HG02852 (cell line): Measurements from ENCODE around the gene AP3S1.
"Not testable (repeated sequence)": the region's sequence is repeated elsewhere in the genome, so short reads cannot be mapped to it uniquely, and the experiment has no call there.

Source experiments
- ATAC-seq: cut with Tn5 transposase; IDR thresholded peaks from one replicate; pipeline ENCODE4 v1.9.1; 2021; ENCODE audit warnings: mild to moderate bottlenecking, moderate library complexity; ENCODE audit not compliant: unreplicated experiment

Gene AP3S1

GRCh38 chr5:115859378-115859777 is 17.6 kb downstream of the AP3S1 start:
- no peak for ATAC-seq

GRCh38 chr5:115869256-115869795 is 27.6 kb downstream of the AP3S1 start:
- no peak for ATAC-seq

DNA sequence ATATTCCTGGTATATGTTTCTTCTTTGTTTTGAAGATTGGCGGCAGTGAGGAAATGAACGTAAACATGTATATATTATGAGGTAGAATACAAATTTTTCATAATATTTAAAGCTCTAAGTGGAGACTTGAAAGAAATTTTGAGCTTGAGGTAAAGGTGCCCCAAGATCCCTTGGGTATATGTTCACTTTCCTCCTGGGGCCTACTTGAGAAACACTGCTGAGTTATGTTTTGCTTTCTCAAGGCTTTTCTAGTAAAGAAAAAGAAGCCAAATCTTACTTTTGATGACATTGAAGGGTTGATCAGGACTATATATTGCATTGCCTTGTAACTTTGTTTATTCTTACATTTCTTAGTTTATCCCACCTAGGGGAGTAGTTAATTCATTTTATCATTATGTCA is 30.7 kb downstream of the AP3S1 start:
- ATAC-seq: no peak

- no peak for ATAC-seq
Observed at GRCh38 chr5:115873392-115873791, 31.7 kb downstream of the AP3S1 start.

- no peak for ATAC-seq
Observed at GRCh38 chr5:115875447-115875846, 33.7 kb downstream of the AP3S1 start.

DNA sequence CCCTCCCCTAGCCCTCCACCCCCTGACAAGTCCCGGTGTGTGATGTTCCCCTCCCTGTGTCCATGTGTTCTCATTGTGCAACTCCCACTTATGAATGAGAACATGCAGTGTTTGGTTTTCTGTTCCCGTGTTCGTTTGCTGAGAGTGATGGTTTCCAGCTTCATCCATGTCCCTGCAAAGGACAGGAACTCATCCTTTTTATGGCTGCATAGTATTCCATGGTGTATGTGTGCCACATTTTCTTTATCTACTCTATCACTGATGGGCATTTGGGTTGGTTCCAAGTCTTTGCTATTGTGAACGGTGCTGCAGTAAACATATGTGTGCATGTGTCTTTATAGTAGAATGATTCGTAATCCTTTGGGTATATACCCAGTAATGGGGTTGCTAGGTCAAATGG is 35.6 kb downstream of the AP3S1 start:
- ATAC-seq: not testable (repeated sequence)

- ATAC-seq: not testable (repeated sequence)
Observed at GRCh38 chr5:115882434-115882833, 40.7 kb downstream of the AP3S1 start.

DNA sequence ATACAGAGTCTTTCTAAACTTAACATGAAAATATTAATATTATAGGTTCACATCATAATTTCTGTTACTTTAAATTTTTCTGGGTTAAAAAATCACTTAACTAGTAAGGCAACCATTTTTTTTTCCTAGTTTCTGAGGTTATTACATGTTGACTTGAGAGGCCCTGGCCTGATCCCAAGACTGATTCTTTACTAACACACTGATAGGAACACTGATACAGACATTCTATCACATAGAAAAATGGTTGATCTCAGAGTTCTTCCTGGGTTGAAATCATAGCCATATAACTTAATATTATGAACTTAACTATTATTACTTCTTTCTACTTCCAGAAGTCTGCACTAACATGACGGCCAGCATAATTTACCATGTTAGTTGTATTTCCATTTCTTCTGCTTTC is 43.0 kb downstream of the AP3S1 start:
- no peak for ATAC-seq

GRCh38 chr5:115885208-115885607 is 43.5 kb downstream of the AP3S1 start:
- ATAC-seq: not testable (repeated sequence)

DNA sequence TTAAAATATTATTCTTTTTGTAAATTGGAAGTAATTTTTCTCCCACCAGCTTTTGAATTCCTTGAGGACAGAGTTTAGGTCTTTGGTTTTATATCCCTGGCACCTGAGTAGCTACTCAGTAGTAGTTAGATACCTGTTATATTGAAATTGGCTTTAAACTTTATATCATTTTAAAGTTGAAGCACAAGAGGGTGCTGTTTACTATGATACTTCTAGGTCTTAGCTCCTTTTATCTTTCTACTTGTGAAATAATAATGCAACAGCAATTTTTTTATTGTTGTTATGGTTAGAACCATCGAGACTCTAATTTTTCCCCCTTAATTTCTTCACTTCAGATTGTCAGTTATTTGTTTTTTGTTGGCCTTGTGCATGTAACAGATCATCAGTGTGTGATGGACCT is 46.3 kb downstream of the AP3S1 start:
- no peak for ATAC-seq

GRCh38 chr5:115892021-115892420 is 50.3 kb downstream of the AP3S1 start:
- ATAC-seq: no peak

DNA sequence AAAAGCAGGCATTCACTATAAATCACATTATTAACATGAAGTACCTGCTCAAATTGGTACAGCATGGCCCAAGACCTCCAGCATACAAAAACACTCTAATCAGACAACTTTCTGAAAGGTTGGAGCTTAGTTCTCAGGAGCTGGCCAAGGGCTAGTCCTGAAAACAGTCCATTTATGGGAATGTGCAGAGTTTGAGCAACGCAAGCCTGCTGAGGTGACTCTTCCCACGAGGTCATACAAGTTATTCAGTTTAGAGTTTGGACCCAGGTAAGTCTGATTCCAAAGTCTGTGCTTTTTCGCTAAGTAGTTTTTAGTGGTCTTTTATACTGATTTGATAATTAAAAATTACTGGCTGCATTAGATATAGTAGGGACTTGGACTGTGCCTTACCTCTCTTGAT is 52.6 kb downstream of the AP3S1 start:
- no peak for ATAC-seq

DNA sequence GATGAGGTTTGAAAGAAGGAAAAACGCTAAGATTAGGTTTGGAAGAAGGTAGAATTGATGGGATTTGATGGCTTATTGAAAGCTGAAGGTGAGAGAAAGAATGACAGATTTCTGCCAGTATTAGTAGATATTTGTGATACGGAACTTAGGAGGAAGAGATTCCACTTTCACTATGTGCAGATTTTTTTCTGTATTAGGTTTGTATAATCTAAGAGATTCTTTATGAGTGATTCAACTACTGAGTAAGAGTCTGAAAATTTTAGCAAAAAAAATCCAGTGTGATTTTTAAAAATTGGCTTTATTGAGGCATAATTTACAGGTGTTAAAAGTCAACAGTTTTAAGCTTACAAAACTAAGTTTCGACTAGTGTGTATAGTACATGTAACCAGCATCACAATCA is 54.1 kb downstream of the AP3S1 start:
- ATAC-seq: no peak

GRCh38 chr5:115898656-115899055 is 56.9 kb downstream of the AP3S1 start:
- no peak for ATAC-seq

GRCh38 chr5:115907177-115907576 is 65.4 kb downstream of the AP3S1 start:
- no peak for ATAC-seq

GRCh38 chr5:115913623-115914400 is 72.1 kb downstream of the AP3S1 start:
- not testable (repeated sequence) for ATAC-seq

DNA sequence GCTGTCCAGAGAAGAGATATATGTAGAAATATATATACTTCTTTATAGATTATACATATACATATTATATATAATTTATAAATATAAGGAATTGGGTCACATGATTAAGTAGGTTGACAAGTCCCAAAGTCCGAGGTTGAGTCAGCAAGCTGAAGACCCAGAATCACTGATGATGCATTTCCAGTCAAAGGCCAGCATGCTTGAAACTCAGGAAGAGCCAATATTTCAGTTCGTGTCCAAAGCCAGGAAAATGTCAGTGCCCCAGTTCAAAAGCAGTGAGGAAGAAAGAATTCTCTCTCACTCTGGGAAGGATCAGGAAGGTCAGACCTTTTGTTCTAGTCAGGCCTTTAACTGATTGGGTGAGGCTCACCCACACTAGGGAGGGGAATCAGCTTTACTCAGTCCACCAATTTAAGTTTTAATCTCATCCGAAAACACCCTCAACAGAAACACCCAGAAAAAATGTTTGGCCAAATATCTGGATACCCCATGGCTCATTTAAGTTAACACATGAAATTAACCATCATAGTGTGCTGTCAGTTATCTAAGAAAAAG is 78.5 kb downstream of the AP3S1 start:
- no peak for ATAC-seq

DNA sequence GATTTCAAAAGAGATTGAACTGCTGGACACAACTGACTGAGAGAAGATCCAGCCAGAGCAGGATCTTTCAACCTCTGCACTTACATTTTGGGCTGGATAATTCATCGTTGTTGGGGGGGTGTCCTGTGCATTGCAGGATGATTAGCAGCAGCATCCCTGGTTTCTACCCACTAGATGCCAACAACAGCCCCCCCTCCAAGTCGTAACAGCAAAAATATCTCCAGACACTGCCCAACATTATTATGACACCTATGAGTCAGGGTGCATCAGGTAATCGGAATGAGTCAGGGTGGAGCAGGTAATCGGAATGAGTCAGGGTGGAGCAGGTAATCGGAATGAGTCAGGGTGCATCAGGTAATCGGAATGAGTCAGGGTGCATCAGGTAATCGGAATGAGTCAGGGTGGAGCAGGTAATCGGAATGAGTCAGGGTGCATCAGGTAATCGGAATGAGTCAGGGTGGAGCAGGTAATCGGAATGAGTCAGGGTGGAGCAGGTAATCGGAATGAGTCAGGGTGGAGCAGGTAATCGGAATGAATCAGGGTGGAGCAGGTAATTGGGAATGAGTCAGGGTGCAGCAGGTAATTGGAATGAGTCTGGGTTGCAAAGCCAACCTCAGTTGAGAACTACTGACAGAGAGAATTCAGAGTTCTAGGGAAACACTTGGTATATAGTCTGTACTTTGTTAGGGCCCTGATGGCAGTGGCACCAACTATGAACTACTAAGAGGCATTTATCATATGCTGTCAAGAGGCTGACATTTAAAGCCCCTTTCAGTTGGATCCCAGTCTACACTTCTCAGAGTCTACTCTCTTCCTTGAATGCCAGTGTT is 87.1 kb downstream of the AP3S1 start:
- not testable (repeated sequence) for ATAC-seq

- not testable (repeated sequence) for ATAC-seq
Observed at GRCh38 chr5:115930171-115930570, 88.4 kb downstream of the AP3S1 start.

GRCh38 chr5:115930630-115931337 is 89.0 kb downstream of the AP3S1 start:
- ATAC-seq: no peak

DNA sequence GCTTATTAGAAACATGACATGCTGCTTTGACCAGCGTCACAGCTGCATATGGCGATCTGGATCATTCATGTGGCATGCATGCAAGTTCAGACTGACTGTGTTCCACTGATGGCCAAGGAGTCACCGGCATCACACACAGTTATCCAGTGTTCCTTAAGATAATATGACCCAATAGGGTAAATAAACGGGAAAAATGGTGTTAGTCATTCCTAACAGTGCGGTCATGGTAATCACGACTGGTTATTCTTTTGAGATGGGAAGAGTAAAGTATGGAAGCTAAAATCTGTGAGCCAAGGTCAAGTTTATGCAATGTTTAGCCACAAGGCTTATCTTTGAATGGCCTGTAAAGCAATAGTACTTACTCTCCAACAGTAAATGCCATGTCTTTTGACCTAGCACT is 91.3 kb downstream of the AP3S1 start:
- ATAC-seq: no peak
